Measurements from ENCODE around the gene ATP6V0A1. TPM values are rescaled to one million over a fixed set of nuclear protein-coding genes. Genes with fewer than 3 reads are reported as not detected.
A peak's percentile ranks its signal among the peaks of the same experiment; 100 is the strongest.

ATP6V0A1 gene
- total RNA-seq, 1 experiment from 2014 or later: 0.07 TPM

DNA sequence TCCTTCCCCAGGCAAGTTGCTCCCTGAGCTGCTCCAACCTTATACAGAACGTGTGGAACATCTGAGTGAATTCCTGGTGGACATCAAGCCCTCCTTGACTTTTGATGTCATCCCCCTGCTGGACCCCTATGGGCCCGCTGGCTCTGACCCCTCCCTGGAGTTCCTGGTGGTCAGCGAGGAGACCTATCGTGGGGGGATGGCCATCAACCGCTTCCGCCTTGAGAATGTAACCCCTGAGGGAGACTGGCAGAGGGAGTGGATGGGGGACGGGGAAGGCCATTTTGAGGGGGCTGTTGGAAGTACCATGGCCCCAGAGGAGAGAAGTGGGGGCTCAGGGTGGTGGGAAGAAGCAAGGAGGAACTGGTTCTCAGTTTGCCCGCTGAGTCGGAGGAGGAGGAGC lies 105.3 kb downstream of the ATP6V0A1 start:
- Histone ChIP-seq H3K27me3 (ENCODE audit: low read length) (no peaks in the 10 kb centered on the region), H3K79me2 (ENCODE audit: low read length) (peaks cover 50% of the 10 kb centered on the region), H3K9me3 (ENCODE audit: low read length) (no peaks in the 10 kb centered on the region), H3K4me2 (ENCODE audit: low read length) (peak overlapping the region; percentile 99), H2AFZ (ENCODE audit: low read length) (no peak overlapping the region), H4K20me1 (ENCODE audit: low read length) (no peaks in the 10 kb centered on the region), H3K27ac (ENCODE audit: low read length) (no peak overlapping the region), H3K36me3 (ENCODE audit: low read depth, low read length) (peaks cover 6% of the 10 kb centered on the region; the same call in 1 of the 2 replicates), H3K9me2 (replicated peaks; ENCODE audit: low read length) (no peaks in the 10 kb centered on the region), H3F3A (ENCODE audit: low read length, unreplicated experiment) (no peaks in the 10 kb centered on the region), H3K9ac (ENCODE audit: low read length) (no peak overlapping the region), H3K4me3 (ENCODE audit: low read length) (peak overlapping the region; percentile 83; the same call in 1 of the 2 replicates), H3K4me1 (ENCODE audit: insufficient read depth, low read length) (peaks cover 25% of the 10 kb centered on the region)
- no peak for DNase-seq
- no TSS peak for BruUV-seq (replicated peaks)
- TF ChIP-seq EZH2phosphoT487 (IDR thresholded peaks at IDR 0.05; ENCODE audit: borderline replicate concordance, low read length): no peak
- POLR2A ChIA-PET (ENCODE audit: unreplicated experiment): no interaction called here
- no peak for ATAC-seq
- CTCF ChIA-PET: no interaction called here
- intact Hi-C loops (cut with micrococcal nuclease): no loop called here

DNA sequence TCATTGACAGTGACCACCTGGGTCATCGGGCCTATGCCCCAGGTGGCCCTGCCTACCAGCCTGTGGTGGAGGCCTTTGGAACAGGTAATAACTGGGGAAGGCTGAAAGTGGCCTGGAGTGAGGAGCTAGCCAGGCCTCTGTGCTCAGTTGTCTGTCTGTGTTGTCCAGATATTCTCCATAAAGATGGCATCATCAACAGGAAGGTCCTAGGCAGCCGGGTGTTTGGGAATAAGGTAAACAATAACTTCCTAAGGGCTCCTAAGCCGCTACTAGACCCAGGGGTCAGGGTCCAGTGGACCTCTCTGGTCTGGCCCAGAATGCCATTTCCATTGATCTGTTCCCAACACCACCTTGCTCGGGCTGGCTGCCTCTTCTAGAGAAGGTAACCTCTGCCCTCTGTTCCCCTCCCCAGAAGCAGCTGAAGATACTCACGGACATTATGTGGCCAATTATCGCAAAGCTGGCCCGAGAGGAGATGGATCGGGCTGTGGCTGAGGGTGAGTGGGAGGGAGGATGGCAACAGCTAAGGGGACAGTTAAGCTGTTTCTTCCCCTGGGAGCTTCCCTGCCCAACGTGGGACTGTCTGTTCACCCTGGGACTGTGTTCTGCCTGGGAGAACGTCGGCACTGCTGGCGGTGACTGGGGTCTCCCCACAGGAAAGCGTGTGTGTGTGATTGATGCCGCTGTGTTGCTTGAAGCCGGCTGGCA lies 106.3 kb downstream of the ATP6V0A1 start:
- no peak for ATAC-seq
- no peaks in the 10 kb centered on the region for H3K9me3 ChIP-seq (ENCODE audit: low read length)
- TF ChIP-seq EZH2 (IDR thresholded peaks at IDR 0.05; ENCODE audit: low read length, unreplicated experiment): no peak
- no peak for TF ChIP-seq EZH2phosphoT487 (IDR thresholded peaks at IDR 0.05; ENCODE audit: borderline replicate concordance, low read length)
- TF ChIP-seq, protein P1, sequence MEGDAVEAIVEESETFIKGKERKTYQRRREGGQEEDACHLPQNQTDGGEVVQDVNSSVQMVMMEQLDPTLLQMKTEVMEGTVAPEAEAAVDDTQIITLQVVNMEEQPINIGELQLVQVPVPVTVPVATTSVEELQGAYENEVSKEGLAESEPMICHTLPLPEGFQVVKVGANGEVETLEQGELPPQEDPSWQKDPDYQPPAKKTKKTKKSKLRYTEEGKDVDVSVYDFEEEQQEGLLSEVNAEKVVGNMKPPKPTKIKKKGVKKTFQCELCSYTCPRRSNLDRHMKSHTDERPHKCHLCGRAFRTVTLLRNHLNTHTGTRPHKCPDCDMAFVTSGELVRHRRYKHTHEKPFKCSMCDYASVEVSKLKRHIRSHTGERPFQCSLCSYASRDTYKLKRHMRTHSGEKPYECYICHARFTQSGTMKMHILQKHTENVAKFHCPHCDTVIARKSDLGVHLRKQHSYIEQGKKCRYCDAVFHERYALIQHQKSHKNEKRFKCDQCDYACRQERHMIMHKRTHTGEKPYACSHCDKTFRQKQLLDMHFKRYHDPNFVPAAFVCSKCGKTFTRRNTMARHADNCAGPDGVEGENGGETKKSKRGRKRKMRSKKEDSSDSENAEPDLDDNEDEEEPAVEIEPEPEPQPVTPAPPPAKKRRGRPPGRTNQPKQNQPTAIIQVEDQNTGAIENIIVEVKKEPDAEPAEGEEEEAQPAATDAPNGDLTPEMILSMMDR (conservative IDR thresholded peaks at IDR 0.05; ENCODE audit: low read depth, low read length): no peak
- peaks cover 13% of the 10 kb centered on the region; the same call in 1 of the 2 replicates for H3K36me3 ChIP-seq (ENCODE audit: low read depth, low read length)
- CTCF ChIA-PET: no interaction called here
- intact Hi-C loops (cut with micrococcal nuclease): no loop called here
- H3K4me2 ChIP-seq (ENCODE audit: low read length): no peak overlapping the region
- H3K4me3 ChIP-seq (ENCODE audit: low read length): no peak overlapping the region
- no peak for DNase-seq
- peaks cover 25% of the 10 kb centered on the region for H3K4me1 ChIP-seq (ENCODE audit: insufficient read depth, low read length)
- no peaks in the 10 kb centered on the region for H3K9me2 ChIP-seq (replicated peaks; ENCODE audit: low read length)
- no TSS peak for BruUV-seq (replicated peaks)
- POLR2A ChIA-PET (ENCODE audit: unreplicated experiment): interaction anchor here (0.6 kb wide), 1 partner anchor 549 kb away, joined by 3 read pairs; no protein-coding TSS in a partner anchor
- no peak overlapping the region for H3K9ac ChIP-seq (ENCODE audit: low read length)
- no peaks in the 10 kb centered on the region for H3K27me3 ChIP-seq (ENCODE audit: low read length)
- no peaks in the 10 kb centered on the region for H4K20me1 ChIP-seq (ENCODE audit: low read length)
- no peaks in the 10 kb centered on the region for H3F3A ChIP-seq (ENCODE audit: low read length, unreplicated experiment)
- H2AFZ ChIP-seq (ENCODE audit: low read length): no peak overlapping the region
- peaks cover 55% of the 10 kb centered on the region for H3K79me2 ChIP-seq (ENCODE audit: low read length)
- no peak overlapping the region for H3K27ac ChIP-seq (ENCODE audit: low read length)

DNA sequence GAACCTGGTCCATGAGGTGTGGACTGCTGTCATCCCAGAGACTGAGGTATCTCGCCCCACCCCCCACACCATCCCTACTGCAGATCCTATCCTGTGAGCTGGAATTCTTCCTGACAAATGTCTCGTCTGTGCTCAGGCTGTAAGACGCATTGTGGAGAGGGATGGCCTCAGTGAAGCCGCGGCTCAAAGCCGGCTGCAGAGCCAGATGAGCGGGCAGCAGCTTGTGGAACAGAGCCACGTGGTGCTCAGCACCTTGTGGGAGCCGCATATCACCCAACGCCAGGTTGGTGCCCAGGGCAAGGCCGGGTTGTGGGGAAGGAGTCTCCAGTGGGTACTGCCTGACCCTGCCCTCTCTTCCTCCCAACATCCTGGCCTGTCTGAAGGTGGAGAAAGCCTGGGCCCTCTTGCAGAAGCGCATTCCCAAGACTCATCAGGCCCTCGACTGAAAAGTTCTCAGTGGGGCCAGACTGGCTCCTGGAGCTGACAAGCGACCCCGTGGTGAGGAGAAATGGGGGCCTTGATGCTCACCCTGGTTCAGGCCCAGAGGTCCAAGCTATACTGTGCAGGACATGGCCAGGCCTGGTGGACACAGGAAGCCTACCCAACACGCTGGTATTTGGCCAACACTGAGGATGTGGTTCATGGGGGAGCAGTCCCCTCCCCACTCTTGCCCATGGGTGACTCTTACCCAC lies 107.0 kb downstream of the ATP6V0A1 start:
- no peak for TF ChIP-seq EZH2 (IDR thresholded peaks at IDR 0.05; ENCODE audit: low read length, unreplicated experiment)
- no peak for TF ChIP-seq EZH2phosphoT487 (IDR thresholded peaks at IDR 0.05; ENCODE audit: borderline replicate concordance, low read length)
- TF ChIP-seq, protein P1 (conservative IDR thresholded peaks at IDR 0.05; ENCODE audit: low read depth, low read length): no peak
- intact Hi-C loops (cut with micrococcal nuclease): no loop called here
- Histone ChIP-seq H4K20me1 (ENCODE audit: low read length) (no peaks in the 10 kb centered on the region), H3K9ac (ENCODE audit: low read length) (no peak overlapping the region), H3K27ac (ENCODE audit: low read length) (no peak overlapping the region), H3F3A (ENCODE audit: low read length, unreplicated experiment) (no peaks in the 10 kb centered on the region), H3K27me3 (ENCODE audit: low read length) (no peaks in the 10 kb centered on the region), H3K4me1 (ENCODE audit: insufficient read depth, low read length) (peaks cover 25% of the 10 kb centered on the region), H2AFZ (ENCODE audit: low read length) (no peak overlapping the region), H3K9me3 (ENCODE audit: low read length) (no peaks in the 10 kb centered on the region), H3K4me3 (ENCODE audit: low read length) (no peak overlapping the region), H3K79me2 (ENCODE audit: low read length) (peaks cover 55% of the 10 kb centered on the region), H3K9me2 (replicated peaks; ENCODE audit: low read length) (no peaks in the 10 kb centered on the region), H3K36me3 (ENCODE audit: low read depth, low read length) (peaks cover 16% of the 10 kb centered on the region; the same call in 1 of the 2 replicates), H3K4me2 (ENCODE audit: low read length) (no peak overlapping the region)
- ChIA-PET POLR2A (ENCODE audit: unreplicated experiment) (interaction anchor here (0.6 kb wide), 1 partner anchor 550 kb away, joined by 3 read pairs; no protein-coding TSS in a partner anchor), CTCF (no interaction called here)
- no TSS peak for BruUV-seq (replicated peaks)
- ATAC-seq (no peak), DNase-seq (no peak)

All from PC-3 (cell line).